ENCODE results near the gene P2RY8. TPM values are rescaled to one million over a fixed set of nuclear protein-coding genes. Genes with fewer than 3 reads are reported as not detected.

P2RY8 gene
- total RNA-seq, 1 donor from 2014 or later: 0.32 TPM

- H3K27me3 Mint-ChIP-seq (ENCODE audit: insufficient read depth, low read depth): peaks cover 5% of the 10 kb centered on the region
These were observed 44.1 kb upstream of the P2RY8 start for GRCh38 chrX:1581132-1581531.

GRCh38 chrX:1578511-1579173, 41.7 kb upstream of the P2RY8 start:
- Histone ChIP-seq H4K20me1 (ENCODE audit: low read depth) (no peaks in the 10 kb centered on the region), H3K9ac (no peak overlapping the region), H3K36me3 (no peaks in the 10 kb centered on the region), H3K4me1 (no peaks in the 10 kb centered on the region), H3K27me3 (no peaks in the 10 kb centered on the region), H3K4me3 (no peak overlapping the region), H3F3A (ENCODE audit: low read depth) (no peaks in the 10 kb centered on the region), H3K79me2 (ENCODE audit: low read depth) (no peaks in the 10 kb centered on the region), H3K27ac (no peak overlapping the region), H2AFZ (replicated peaks) (no peak overlapping the region), H3K9me3 (ENCODE audit: low read depth) (no peaks in the 10 kb centered on the region), H3K4me2 (no peak overlapping the region)
- Mint-ChIP-seq H3K9me3 (peaks cover 5% of the 10 kb centered on the region), H3K27me3 (ENCODE audit: insufficient read depth, low read depth) (peaks cover 5% of the 10 kb centered on the region), H3K4me1 (peaks cover 2% of the 10 kb centered on the region), H3K36me3 (no peaks in the 10 kb centered on the region), H3K4me3 (no peak overlapping the region), H3K27ac (no peak overlapping the region)
- DNase-seq (ENCODE audit: low spot score): no peak
- TF ChIP-seq EZH2phosphoT487 (IDR thresholded peaks at IDR 0.05): no peak
- no peak for TF ChIP-seq CTCF (IDR thresholded peaks at IDR 0.05)
- TF ChIP-seq EZH2 (IDR thresholded peaks at IDR 0.05): no peak

More at GRCh38 chrX:1581132-1581531, 44.1 kb upstream of the P2RY8 start:
- H3K4me1 Mint-ChIP-seq: peaks cover 2% of the 10 kb centered on the region
- Histone ChIP-seq H3K79me2 (ENCODE audit: low read depth) (no peaks in the 10 kb centered on the region), H3K4me2 (no peak overlapping the region), H3F3A (ENCODE audit: low read depth) (no peaks in the 10 kb centered on the region), H3K4me3 (no peak overlapping the region), H3K36me3 (no peaks in the 10 kb centered on the region), H3K4me1 (no peaks in the 10 kb centered on the region), H3K9ac (no peak overlapping the region), H4K20me1 (ENCODE audit: low read depth) (no peaks in the 10 kb centered on the region), H2AFZ (replicated peaks) (no peak overlapping the region), H3K27ac (no peak overlapping the region), H3K9me3 (ENCODE audit: low read depth) (no peaks in the 10 kb centered on the region), H3K27me3 (no peaks in the 10 kb centered on the region)
- H3K4me3 Mint-ChIP-seq: no peak overlapping the region
- TF ChIP-seq EZH2phosphoT487 (IDR thresholded peaks at IDR 0.05): no peak
- no peak for TF ChIP-seq EZH2 (IDR thresholded peaks at IDR 0.05)
- peak; percentile 62 for TF ChIP-seq CTCF (IDR thresholded peaks at IDR 0.05)
- no peak for DNase-seq (ENCODE audit: low spot score)
- no peaks in the 10 kb centered on the region for H3K36me3 Mint-ChIP-seq
- no peak overlapping the region for H3K27ac Mint-ChIP-seq
- peaks cover 5% of the 10 kb centered on the region for H3K9me3 Mint-ChIP-seq

GRCh38 chrX:1577845-1578244, 40.9 kb upstream of the P2RY8 start:
- Histone ChIP-seq H3K79me2 (ENCODE audit: low read depth) (no peaks in the 10 kb centered on the region), H4K20me1 (ENCODE audit: low read depth) (no peaks in the 10 kb centered on the region), H2AFZ (replicated peaks) (no peak overlapping the region), H3K9me3 (ENCODE audit: low read depth) (no peaks in the 10 kb centered on the region), H3K27me3 (no peaks in the 10 kb centered on the region), H3K27ac (no peak overlapping the region), H3K36me3 (no peaks in the 10 kb centered on the region), H3K4me2 (no peak overlapping the region), H3K4me3 (no peak overlapping the region), H3K4me1 (no peaks in the 10 kb centered on the region), H3F3A (ENCODE audit: low read depth) (no peaks in the 10 kb centered on the region), H3K9ac (no peak overlapping the region)
- peaks cover 1% of the 10 kb centered on the region for H3K4me1 Mint-ChIP-seq
- peaks cover 4% of the 10 kb centered on the region for H3K27me3 Mint-ChIP-seq (ENCODE audit: insufficient read depth, low read depth)
- no peak for DNase-seq (ENCODE audit: low spot score)
- no peak overlapping the region for H3K27ac Mint-ChIP-seq
- no peak overlapping the region for H3K4me3 Mint-ChIP-seq
- peaks cover under 1% of the 10 kb centered on the region for H3K9me3 Mint-ChIP-seq
- no peaks in the 10 kb centered on the region for H3K36me3 Mint-ChIP-seq
- TF ChIP-seq CTCF (IDR thresholded peaks at IDR 0.05) (no peak), EZH2phosphoT487 (IDR thresholded peaks at IDR 0.05) (no peak), EZH2 (IDR thresholded peaks at IDR 0.05) (no peak)

Measured in neural progenitor cell (in vitro differentiated cells).